HG02588 (cell line): ENCODE measurements around the gene BCAT1.

Experiments used
- ATAC-seq: cut with Tn5 transposase; IDR thresholded peaks from one replicate; pipeline ENCODE4 v1.9.1; 2021; ENCODE audit warnings: mild to moderate bottlenecking, moderate library complexity; ENCODE audit not compliant: unreplicated experiment

Gene BCAT1, protein sequence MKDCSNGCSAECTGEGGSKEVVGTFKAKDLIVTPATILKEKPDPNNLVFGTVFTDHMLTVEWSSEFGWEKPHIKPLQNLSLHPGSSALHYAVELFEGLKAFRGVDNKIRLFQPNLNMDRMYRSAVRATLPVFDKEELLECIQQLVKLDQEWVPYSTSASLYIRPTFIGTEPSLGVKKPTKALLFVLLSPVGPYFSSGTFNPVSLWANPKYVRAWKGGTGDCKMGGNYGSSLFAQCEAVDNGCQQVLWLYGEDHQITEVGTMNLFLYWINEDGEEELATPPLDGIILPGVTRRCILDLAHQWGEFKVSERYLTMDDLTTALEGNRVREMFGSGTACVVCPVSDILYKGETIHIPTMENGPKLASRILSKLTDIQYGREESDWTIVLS

DNA sequence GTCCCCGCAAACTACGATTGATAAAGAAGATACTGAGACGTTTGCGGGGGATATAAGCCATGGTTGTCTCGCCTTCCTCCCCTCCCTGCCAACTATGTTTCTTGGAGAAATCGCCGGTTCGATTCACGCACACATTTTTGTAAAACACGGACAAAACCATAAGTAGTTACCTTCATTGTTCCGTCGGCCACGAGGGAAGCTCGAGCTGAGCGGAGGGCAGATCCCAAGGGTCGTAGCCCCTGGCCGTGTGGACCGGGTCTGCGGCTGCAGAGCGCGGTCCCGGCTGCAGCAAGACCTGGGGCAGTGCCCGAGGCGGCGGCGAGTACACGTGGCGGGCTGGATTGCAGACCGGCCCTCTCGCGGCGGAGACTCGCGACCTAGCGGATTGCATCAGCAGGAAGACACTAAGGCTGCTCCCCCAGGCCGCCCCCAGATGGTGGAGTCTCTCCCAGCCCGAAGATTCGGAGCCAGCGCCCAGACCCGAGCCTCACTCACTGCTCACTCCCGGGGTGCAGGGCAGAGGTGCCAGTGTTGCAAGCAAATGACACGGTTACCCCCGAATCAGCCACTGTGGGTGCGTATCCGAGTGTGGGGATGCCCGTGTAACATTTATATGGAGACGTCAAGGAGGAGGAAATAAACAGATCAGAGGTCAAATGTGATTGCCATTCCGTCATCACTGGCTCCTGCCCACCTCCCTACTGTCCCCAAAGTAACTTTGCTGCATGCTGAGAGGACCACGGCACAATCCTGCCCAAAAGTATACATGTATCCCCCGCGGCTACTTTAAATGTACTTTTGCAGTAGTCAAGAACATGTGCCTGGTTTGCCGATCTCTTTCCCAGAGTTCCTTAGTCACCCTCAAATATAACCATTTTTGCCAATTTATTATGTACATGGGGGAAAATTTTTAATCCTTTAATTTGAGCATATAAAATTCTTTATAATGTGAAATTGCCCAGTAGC lies at the start of gene BCAT1:
TSS of gene BCAT1 (minus strand) at position 345 of the 966 bp plus-strand sequence. CDS start at position 176, 169 bp downstream.
- ATAC-seq, result peak; percentile 38

- peak; percentile 78 for ATAC-seq
Measured at GRCh38 chr12:24997970-24998582, 49.2 kb upstream of the BCAT1 start.

- ATAC-seq, result peak; percentile 5
Measured at GRCh38 chr12:24997496-24997895, 48.6 kb upstream of the BCAT1 start.

DNA sequence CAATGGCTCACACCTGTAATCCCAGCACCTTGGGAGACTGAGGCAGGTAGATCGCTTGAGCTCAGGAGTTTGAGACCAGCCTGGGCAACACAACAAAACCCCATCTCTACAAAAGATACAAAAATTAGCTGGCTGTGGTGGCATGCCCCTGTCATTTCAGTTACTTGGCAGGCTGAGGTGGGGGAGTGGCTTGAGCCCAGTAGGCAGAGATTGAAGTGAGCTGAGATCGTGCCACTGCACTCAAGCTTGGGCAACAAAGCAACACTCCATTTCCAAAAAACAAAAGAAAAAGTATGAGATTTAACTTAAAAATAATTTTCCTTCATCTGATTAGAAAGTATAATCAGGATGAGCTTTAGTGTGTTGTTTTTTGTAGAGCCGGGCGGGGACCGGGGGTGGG lies 47.9 kb upstream of the BCAT1 start:
- no peak for ATAC-seq

DNA sequence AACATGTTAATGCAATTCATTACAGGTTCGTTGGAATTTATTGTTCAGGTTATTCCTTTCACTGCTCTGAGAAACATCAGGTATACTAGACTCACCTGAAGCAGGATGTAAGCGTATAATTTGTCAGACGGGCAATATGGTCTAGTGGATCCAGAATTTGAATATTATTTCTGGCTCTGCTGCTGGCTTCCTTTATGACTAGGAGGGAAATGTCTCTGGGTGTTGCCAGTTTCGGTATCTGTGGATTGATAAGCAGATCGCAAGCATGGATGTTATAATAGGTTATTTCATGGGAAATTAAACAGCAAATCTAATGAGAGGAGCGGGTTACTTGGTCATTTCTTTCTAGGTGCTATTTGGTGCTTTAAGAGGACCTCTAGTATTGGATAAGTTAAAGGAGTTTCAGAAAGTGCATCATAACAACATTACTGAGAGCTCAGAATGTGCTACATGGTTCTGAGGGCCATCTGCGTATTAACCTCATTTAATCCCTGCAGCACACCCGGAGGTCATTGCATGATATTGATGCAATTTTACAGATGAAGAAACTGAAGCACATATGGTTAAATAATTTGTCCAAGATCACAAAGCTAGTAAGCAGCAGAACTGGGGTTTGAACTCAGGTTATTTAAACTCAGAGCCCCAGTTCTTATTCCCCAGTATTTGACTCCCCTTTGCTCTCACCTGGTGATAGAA lies 47.3 kb upstream of the BCAT1 start:
- ATAC-seq, result no peak

- no peak for ATAC-seq
Measured at GRCh38 chr12:24993793-24994192, 44.9 kb upstream of the BCAT1 start.

DNA sequence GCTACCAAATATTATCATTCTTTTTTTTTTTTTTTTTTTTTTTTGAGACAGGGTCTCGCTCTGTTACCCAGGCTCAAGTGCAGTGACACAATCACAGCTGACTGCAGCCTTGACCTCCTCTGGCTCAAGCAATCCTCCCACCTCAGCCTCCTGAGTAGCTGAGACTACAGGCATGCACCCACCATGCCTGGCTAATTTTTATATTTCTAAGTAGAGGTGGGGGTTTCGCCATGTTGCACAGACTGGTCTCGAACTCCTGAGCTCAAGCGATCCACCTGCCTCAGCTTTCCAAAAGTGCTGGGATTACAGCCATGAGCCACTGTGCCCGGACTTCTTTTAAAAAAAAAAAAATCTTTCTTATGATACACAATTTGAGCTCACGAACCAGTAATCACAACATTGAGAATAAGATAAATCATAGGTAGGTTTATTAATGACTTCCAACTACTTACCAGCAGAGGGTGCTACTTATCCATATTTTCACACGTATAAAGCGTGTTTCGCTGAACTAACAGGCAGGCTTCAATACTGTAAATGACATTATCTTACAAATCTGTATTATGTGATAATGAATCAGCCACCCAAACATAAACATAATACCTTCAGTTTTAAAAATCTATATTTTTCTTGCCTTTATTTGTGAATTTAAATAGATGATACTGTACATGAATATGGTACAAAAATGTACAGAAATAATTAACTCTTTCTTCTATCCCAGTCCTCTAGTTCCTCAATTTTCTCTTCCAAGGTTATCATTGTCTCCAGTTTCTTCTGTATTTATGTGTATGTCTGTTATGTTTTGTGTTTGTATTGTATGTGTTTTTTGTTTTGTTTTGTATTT lies 42.5 kb upstream of the BCAT1 start:
- ATAC-seq, result peak; percentile 46

- ATAC-seq, result no peak
Measured at GRCh38 chr12:24989216-24989615, 40.3 kb upstream of the BCAT1 start.

- no peak for ATAC-seq
Measured at GRCh38 chr12:24982250-24982649, 33.3 kb upstream of the BCAT1 start.

DNA sequence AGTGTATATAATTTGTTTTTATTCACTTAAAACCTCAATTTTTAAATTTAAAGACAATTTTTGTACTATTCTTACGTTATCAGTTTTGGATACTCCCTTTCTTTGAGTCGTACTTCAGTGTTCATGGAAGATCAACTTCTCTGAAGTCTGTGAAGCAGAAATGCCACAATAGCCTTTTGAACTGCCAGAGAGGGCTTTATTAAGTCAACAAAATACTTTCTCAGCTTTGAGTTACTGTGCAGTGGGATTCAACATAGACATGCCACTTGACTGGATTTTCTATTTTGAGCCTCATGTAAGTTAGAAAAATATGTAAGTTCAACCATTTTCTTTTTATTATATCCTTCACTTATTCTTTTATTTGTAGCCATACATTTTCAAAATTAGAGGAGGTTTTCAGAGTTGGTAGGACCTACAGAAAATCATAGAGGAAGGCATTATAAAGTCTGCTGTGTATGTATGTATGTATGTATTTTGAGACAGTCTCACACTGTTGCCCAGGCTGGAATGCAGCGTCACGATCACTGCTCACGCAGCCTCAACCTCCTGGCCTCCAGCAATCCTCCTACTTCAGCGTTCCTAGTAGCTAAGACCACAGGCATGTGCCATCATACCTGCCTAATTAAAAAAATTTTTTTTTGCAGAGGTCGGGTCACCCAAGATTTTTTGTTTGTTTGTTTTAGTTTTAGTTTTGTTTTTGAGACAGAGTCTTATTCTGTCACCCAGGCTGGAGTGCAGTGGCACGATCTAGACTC lies 31.3 kb upstream of the BCAT1 start:
- ATAC-seq, result no peak

- ATAC-seq, result no peak
Measured at GRCh38 chr12:24979329-24979728, 30.4 kb upstream of the BCAT1 start.

DNA sequence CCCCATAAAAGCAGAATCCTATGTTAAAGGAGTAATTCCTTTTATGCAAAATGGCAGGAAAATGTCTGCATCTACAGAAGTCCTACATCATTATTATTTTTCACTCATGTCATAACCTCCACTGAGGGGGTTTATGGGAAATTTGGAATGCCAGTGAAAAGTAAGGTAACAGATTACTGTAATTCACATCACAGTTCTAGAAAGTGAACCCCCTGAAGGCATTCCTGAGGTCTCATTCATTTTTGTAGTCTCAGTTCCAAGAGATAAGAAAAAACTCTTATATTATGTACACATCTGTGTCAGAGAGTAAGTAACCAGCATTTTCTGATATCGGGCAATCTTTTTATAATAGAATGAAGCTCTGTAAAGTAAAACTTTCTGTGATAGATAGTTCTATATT lies 28.8 kb upstream of the BCAT1 start:
- no peak for ATAC-seq

DNA sequence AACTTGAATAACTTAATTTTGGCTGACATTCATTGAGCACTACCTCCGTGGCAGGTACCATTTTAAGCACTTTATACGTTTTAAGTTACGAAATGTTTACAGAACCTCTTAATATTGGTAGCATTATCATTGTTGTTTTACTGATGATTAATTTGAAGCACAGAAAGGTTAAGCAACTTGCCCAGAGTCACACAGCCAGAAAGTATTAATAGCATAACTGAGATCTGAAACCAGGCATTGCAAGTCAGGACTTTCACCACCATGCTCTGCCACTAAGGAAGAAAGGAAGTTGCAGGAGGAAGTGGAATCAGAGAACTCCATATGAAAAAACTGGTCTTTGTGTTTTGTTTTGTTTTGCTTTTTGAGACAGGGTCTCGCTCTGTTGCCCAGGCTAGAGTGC lies 28.2 kb upstream of the BCAT1 start:
- ATAC-seq, result no peak

DNA sequence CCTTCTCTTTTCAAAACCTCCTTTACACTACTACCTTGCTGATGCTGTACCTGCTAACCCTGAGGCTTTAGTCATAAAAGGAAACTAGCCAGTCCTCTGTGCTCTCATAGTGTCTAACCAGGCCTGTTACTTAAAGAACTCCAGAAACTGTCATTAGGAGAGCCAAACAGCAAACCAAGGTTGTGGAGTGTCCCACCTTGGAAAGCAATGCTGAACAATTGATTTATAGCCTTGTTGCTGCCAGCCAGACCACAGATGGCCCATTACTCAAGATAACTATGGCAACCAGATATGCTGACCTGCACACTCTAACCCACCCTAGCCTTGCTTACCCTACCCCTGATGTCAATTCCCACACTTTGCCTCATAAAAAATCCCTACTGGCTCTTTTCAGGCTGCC lies 26.5 kb upstream of the BCAT1 start:
- ATAC-seq, result no peak

- no peak for ATAC-seq
Measured at GRCh38 chr12:24974216-24974615, 25.3 kb upstream of the BCAT1 start.

DNA sequence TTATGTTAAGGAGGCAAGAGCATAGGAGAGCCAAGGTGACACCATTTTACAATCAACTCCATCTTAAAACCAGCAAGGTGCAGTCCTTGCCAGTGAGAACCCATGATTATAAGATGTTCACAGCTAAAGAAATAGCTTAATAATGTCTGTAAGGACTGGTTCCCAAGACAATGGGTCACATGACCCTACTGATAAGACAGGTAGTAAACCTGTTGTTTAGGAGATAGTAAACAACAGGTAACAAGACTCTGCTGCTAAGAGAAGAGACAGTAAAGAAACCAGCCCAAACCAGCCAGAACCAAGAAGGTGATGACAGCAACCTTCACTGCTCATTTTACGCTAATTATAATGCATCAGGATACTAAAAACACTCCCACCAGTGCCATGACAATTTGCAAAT lies 23.2 kb upstream of the BCAT1 start:
- no peak for ATAC-seq

- ATAC-seq, result no peak
Measured at GRCh38 chr12:24970177-24970576, 21.3 kb upstream of the BCAT1 start.

- no peak for ATAC-seq
Measured at GRCh38 chr12:24966951-24967564, 18.2 kb upstream of the BCAT1 start.

DNA sequence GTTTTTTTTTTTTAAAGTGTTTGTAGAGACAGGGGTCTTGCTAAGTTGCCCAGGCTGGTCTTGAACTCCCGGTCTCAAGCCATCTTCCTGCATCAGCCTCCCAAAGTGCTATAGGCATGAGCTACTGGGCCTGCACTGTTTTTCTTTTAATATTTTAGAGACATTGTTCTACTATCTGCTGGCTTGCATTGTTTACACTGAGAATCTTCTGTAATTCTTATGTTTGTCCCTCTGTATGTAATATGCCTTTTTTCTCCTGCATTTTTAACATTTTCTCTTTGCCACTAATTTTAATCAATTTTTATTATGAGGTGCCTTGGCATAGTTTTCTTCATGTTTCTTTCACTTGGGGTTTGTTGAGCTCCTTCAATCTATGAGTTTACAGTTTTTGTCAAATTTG lies 15.4 kb upstream of the BCAT1 start:
- ATAC-seq, result no peak
